NCI-H1436 treated with DMSO at 0.1 percent for 48 hours (cell line): ENCODE results near the gene UBASH3A.

Experiments
- DNase-seq: peaks from one replicate; lab custom pipeline; 2025; lab: John Stamatoyannopoulos, UW

UBASH3A gene

GRCh38 chr21:42411197-42411869 is 7.6 kb downstream of the UBASH3A start:
- DNase-seq, result no peak

DNA sequence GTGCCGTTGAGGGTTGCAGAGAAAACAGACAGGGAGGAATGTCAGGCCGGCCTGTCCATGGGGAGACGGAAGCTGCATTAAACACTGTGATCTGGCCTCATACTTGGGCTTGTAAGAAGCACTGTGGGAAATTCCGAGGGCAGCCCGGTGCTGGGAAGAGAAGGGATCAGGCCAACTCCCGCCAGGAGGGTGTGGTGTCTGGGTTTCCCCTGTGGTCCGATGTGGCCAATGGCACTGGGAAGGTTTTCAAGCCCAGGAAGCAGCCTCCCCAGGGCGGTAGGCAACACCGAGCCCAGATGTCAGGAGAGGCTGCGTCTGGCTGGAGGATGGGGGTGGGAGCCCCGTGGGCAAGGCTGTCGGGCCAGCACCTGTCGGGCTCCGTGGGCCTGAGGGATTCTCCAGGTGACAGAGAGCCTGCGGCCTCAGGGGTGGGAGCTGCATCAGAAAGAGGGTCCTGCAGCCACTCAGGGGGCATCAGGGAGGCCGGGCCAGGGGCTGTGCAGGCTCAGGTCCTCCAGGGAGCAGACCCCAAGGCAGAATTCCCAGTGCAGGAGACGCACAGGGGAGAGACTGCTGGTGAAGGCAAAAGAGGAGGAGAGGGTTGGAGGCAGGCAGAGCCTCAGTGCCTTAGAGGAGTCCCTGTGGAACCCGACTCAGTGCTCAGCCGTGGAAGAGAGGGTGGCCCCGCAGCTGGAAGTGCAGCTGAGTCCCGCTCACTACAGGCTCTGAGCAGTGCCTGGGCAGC is 8.4 kb downstream of the UBASH3A start:
- DNase-seq, result no peak

DNA sequence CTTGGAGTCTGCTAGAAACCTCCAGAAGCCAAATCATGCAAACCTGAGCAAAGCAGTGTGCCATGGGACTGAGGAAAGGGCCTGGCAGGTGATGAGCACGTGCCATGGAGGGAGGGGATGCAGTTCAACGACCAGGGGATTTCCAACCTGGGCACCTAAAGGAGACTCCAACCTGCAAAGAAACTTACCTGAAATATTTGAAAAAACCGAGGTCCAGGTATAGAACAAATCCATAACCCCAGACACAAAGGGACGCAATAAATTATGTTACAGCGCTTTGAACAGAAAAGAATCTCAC is 8.9 kb downstream of the UBASH3A start:
- DNase-seq, result no peak

GRCh38 chr21:42413093-42413492 is 9.4 kb downstream of the UBASH3A start:
- no peak for DNase-seq

DNA sequence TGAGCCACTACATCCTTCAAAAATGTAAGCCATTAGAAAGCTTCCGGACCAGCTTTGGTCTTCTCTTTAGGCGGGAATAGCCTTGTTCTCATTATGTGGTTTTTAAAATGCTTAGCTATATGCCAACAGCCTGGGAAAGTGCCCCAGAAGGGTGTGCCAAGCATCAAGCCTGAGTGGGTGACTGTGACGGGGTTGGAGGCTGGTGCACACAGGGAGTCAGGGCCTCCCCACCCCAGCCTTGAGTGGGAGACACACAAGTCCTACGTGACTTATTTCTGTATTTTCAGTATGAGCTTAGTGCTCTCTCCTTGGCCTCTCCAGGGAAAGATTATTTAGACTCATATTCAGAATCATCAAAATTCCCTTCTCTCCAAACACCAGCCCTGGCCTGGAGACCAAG is 9.8 kb downstream of the UBASH3A start:
- no peak for DNase-seq

- DNase-seq, result no peak
Measured at GRCh38 chr21:42414066-42414465, 10.4 kb downstream of the UBASH3A start.

- no peak for DNase-seq
Measured at GRCh38 chr21:42414553-42414927, 10.8 kb downstream of the UBASH3A start.

GRCh38 chr21:42414928-42415769 is 11.4 kb downstream of the UBASH3A start:
- no peak for DNase-seq

- no peak for DNase-seq
Measured at GRCh38 chr21:42417533-42417932, 13.8 kb downstream of the UBASH3A start.

DNA sequence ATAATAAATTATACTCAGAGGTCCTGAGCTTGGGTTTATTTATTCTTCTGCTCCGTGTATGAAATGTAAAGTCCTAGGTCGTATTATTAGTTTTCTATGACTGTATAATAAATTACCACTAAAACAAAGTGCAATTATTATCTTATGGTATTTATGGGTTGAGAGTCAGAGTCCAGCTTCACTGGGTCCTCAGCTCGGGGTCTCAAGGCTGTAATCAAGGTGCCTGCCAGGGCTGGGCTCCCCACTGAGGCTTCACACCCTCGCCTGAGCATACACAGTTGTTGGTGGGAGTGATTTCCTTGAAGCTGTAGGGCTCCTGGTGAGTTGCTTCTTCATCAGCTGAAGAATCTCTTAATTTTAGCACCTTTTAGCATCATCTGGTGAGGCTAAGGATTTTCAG is 15.2 kb downstream of the UBASH3A start:
- no peak for DNase-seq

DNA sequence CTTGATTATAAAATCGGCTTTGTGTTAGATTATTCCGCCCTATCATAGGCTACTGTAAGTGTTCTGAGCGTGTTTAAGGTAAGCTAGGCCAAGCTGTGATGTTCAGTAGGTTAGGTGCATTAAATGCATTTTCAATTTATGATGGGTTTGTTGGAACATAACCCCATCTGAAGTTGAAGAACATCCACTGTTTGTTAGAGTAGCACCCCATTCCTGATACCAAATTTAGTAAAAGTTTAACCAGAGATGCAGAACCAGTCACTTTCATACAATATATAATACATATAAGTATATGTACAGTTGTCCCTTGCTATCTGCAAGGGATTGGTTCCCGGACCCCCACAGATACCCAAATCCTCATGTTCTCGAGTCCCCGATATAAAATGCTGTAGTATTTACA is 16.1 kb downstream of the UBASH3A start:
- DNase-seq, result no peak

- DNase-seq, result no peak
Measured at GRCh38 chr21:42421018-42421793, 17.5 kb downstream of the UBASH3A start.

- DNase-seq, result no peak
Measured at GRCh38 chr21:42423197-42423675, 19.5 kb downstream of the UBASH3A start.

GRCh38 chr21:42423685-42424084 is 20.0 kb downstream of the UBASH3A start:
- DNase-seq, result no peak

GRCh38 chr21:42424914-42425541 is 21.3 kb downstream of the UBASH3A start:
- no peak for DNase-seq

GRCh38 chr21:42425591-42425990 is 21.9 kb downstream of the UBASH3A start:
- no peak for DNase-seq

DNA sequence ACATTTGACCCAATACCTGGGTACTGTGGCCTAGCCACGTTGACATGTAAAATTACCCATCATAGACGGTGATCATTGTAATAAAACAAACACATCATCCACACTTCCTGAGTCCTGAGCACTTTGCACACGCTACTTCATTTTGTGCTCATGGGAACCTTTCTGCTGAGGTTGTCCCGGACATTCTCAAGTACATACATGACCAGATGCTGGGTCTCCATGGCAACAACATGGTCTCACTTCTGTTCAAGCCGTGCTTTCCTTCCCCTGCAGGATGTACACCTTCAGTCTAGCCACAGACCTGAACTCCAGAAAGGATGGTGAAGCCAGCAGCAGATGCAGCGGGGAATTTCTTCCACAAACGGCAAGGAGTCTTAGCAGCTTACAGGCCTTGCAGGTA is 22.7 kb downstream of the UBASH3A start:
- no peak for DNase-seq

DNA sequence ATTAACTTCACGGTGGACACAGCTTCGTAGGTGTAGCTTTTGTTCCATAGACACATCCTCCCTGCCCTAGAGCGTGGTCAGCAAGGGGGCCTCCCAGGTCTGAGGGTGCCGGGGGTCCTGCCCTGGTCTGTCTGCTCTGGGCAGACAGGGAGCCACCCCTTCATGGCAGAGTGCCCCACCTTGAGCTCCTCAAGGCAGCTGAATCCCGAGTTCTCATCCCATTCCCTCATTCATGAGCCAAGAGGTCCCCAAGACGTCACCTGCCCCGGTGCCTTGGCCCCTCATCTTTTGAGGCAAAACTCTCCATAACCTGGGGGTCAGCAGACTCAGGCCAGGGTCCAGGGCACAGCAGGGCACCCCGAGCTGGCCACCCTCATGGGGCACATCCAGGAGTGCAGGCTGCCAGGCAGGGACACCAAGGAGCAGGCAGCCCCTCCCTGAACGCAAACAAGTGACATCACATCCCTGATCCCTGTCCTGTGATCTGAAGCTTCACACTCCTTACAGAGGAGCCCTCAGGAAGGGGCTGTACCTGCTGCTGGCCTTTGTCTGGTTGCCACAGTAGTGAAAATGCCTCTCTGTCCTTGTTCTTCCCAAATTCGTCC is 23.3 kb downstream of the UBASH3A start:
- DNase-seq, result no peak

DNA sequence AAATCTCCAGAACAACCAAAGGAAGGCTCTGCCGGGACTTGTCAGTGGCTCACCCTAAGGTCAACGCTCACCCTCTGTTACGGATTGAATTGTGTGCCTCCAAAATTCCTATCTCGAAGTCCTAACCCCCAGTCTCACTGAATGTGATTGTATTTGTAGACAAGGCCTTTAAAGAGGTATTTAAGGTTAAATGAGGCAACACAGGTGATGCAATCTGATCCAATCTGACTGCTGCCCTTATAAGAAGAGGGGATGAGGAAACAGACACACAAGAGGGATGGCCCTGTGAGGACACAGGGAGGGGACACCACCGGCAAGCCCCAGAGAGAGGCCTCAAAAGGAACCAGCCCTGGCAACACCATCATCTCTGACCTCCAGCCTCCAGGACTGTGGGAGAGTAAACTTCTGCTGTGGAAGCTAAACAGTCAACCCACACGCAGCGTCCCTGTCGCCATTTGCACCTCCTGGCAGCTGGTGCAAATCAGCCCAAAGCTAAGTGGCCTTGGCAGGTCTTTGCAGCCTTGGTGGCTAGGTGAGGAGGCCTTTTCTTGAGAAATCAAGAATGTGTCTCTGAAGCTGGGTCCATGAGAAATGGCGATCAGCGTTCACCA is 24.2 kb downstream of the UBASH3A start:
- no peak for DNase-seq

GRCh38 chr21:42429021-42429420 is 25.3 kb downstream of the UBASH3A start:
- DNase-seq, result no peak

- DNase-seq, result no peak
Measured at GRCh38 chr21:42429856-42430255, 26.2 kb downstream of the UBASH3A start.
